Loucy (cell line): ENCODE results near the gene RIN3.
A peak's percentile ranks its signal among the peaks of the same experiment; 100 is the strongest.

ENCODE experiments used
- H2AFZ ChIP-seq: fragments of 200-600 bp; sonication (generic); 2 replicates; pipeline ENCODE4 v1.6.0; 2016; ENCODE audit warnings: antibody characterized with exemption, mild to moderate bottlenecking, low read length, moderate library complexity
- H3F3A ChIP-seq: fragments of 200-600 bp; 2 replicates; pipeline ENCODE4 v1.6.0; 2016; ENCODE audit warnings: antibody characterized with exemption, low read depth, mild to moderate bottlenecking
- H3K27me3 ChIP-seq: fragments of 200-600 bp; sonication (generic); 2 replicates; pipeline ENCODE4 v1.6.1; 2014; ENCODE audit warnings: low read length, mild to moderate bottlenecking; ENCODE audit not compliant: insufficient read depth, poor library complexity, severe bottlenecking
- H3K36me3 ChIP-seq: fragments of 200-600 bp; sonication (generic); 2 replicates; pipeline ENCODE4 v1.6.1; 2016; ENCODE audit warnings: low read length; ENCODE audit not compliant: insufficient read depth
- H3K4me1 ChIP-seq: fragments of 200-600 bp; sonication (generic); 2 replicates; pipeline ENCODE4 v1.5.1; 2014; ENCODE audit warnings: low read length, mild to moderate bottlenecking; ENCODE audit not compliant: insufficient read depth, poor library complexity, severe bottlenecking
- H3K4me2 ChIP-seq: fragments of 200-600 bp; sonication (generic); 2 replicates; pipeline ENCODE4 v1.6.0; 2014; ENCODE audit warnings: antibody characterized with exemption, low read length, low read depth, mild to moderate bottlenecking; ENCODE audit not compliant: poor library complexity, severe bottlenecking
- H3K4me3 ChIP-seq: fragments of 200-600 bp; sonication (generic); 2 replicates; pipeline ENCODE4 v1.5.1; 2014; ENCODE audit warnings: low read length, mild to moderate bottlenecking, mixed read lengths; ENCODE audit not compliant: poor library complexity, severe bottlenecking
- H3K79me2 ChIP-seq: fragments of 200-600 bp; sonication (generic); 2 replicates; pipeline ENCODE4 v1.6.1; 2014; ENCODE audit warnings: low read length; ENCODE audit not compliant: insufficient read depth
- H3K9ac ChIP-seq: fragments of 200-600 bp; sonication (generic); 2 replicates; pipeline ENCODE4 v1.6.0; 2014; ENCODE audit warnings: mild to moderate bottlenecking, low read depth, low read length, moderate library complexity; ENCODE audit not compliant: poor library complexity, severe bottlenecking
- H3K9me2 ChIP-seq: fragments of 200-600 bp; sonication (generic); replicated peaks from 2 replicates; pipeline ENCODE4 v1.6.1; 2016; ENCODE audit warnings: low read depth, low read length, mixed read lengths
- H3K9me3 ChIP-seq: fragments of 200-600 bp; sonication (generic); 2 replicates; pipeline ENCODE4 v1.6.1; 2014; ENCODE audit warnings: mild to moderate bottlenecking, antibody characterized with exemption, low read length, low read depth; ENCODE audit not compliant: insufficient read depth
- H4K20me1 ChIP-seq: fragments of 200-600 bp; sonication (generic); 2 replicates; pipeline ENCODE4 v1.6.0; 2014; ENCODE audit warnings: antibody characterized with exemption, low read length, mild to moderate bottlenecking; ENCODE audit not compliant: insufficient read depth, poor library complexity, severe bottlenecking
- CTCF ChIP-seq: fragments of 200-600 bp; sonication (generic); conservative IDR thresholded peaks from 2 replicates; pipeline ENCODE4 v1.5.1; 2014; ENCODE audit warnings: mild to moderate bottlenecking, antibody characterized with exemption, low read length
- EZH2phosphoT487 ChIP-seq: fragments of 200-600 bp; IDR thresholded peaks from 2 replicates; pipeline ENCODE4 v1.6.1; 2018; ENCODE audit warnings: antibody characterized with exemption, mild to moderate bottlenecking, moderate library complexity, borderline replicate concordance

Gene RIN3

GRCh38 chr14:92729634-92730358 is 216.2 kb downstream of the RIN3 start:
- Histone ChIP-seq H4K20me1 (no peaks in the 10 kb centered on the region), H3F3A (no peaks in the 10 kb centered on the region), H3K27me3 (no peaks in the 10 kb centered on the region), H3K4me3 (no peak overlapping the region), H3K79me2 (no peaks in the 10 kb centered on the region), H3K9me2 (no peaks in the 10 kb centered on the region), H3K36me3 (no peaks in the 10 kb centered on the region), H2AFZ (no peak overlapping the region), H3K9me3 (no peaks in the 10 kb centered on the region), H3K9ac (no peak overlapping the region), H3K4me1 (peaks cover 15% of the 10 kb centered on the region), H3K4me2 (peak overlapping the region; percentile 41)
- TF ChIP-seq CTCF (no peak), EZH2phosphoT487 (no peak)

DNA sequence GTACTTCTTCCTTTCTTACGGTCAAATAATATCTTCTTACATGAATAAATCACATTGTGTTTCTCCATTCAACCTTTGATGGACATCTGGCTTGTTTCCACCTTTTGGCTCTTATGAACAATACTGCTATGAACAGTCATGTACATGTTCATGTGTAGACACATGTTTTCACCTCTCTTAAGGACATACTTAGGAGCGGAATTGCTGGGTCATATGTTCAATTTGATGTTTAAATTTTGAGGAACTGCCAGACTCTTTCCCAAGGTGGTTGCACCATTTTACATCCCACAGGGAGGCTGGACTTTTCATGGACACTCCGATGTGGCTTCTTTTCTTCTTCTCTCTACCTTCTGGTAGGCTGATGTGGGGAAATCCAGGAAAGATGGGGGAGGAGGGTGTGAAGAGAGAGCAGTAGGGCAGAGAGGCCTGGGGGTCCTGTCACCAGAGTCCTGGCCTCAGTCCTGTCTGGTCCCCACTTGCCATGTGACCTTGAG is 218.1 kb downstream of the RIN3 start:
- H3K27me3 ChIP-seq = no peaks in the 10 kb centered on the region
- TF ChIP-seq EZH2phosphoT487 = no peak
- no peak overlapping the region for H3K4me2 ChIP-seq

DNA sequence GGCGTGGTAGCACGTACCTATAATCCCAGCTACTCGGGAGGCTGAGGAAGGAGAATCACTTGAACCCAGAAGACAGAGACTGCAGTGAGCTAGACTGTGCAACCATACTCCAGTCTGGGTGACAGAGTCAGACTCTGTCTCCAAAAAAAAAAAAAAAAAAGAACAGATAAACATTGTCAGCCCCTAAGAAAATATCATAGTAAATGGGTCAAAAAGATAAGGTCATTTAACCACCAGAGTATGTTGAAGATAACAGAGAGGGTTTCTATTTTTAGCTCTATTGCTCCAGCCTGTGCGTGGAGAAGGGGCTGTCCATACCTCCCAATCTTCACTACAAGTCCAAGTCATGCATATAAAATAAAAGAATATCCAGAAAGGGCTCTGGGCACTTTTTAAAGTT is 219.4 kb downstream of the RIN3 start:
- Histone ChIP-seq H4K20me1 (no peaks in the 10 kb centered on the region), H3K4me3 (no peak overlapping the region), H3K4me2 (no peak overlapping the region), H3K27me3 (no peaks in the 10 kb centered on the region), H3K9me3 (no peaks in the 10 kb centered on the region), H3K79me2 (no peaks in the 10 kb centered on the region), H3K4me1 (peaks cover 27% of the 10 kb centered on the region), H3K9me2 (no peaks in the 10 kb centered on the region), H3F3A (no peaks in the 10 kb centered on the region), H3K36me3 (no peaks in the 10 kb centered on the region), H2AFZ (no peak overlapping the region), H3K9ac (no peak overlapping the region)
- TF ChIP-seq EZH2phosphoT487 (no peak), CTCF (no peak)

More for the DNA sequence above, 218.1 kb downstream of the RIN3 start:
- Histone ChIP-seq H3K4me3 (no peak overlapping the region), H3K9me3 (no peaks in the 10 kb centered on the region), H3F3A (no peaks in the 10 kb centered on the region), H3K36me3 (no peaks in the 10 kb centered on the region), H3K4me1 (peaks cover 15% of the 10 kb centered on the region), H3K79me2 (no peaks in the 10 kb centered on the region), H3K9ac (no peak overlapping the region), H3K9me2 (no peaks in the 10 kb centered on the region), H2AFZ (no peak overlapping the region), H4K20me1 (no peaks in the 10 kb centered on the region)

GRCh38 chr14:92734618-92735017 is 221.0 kb downstream of the RIN3 start:
- no peak for TF ChIP-seq EZH2phosphoT487
- no peak for TF ChIP-seq CTCF
- Histone ChIP-seq H3K9me3 (no peaks in the 10 kb centered on the region), H4K20me1 (no peaks in the 10 kb centered on the region), H3K27me3 (no peaks in the 10 kb centered on the region), H3K4me2 (no peak overlapping the region), H3K9ac (no peak overlapping the region), H3K4me1 (peaks cover 23% of the 10 kb centered on the region), H3K79me2 (no peaks in the 10 kb centered on the region), H2AFZ (no peak overlapping the region), H3K9me2 (no peaks in the 10 kb centered on the region), H3K36me3 (no peaks in the 10 kb centered on the region), H3K4me3 (no peak overlapping the region), H3F3A (no peaks in the 10 kb centered on the region)
